ENCODE data around the gene CHIT1.

DNA sequence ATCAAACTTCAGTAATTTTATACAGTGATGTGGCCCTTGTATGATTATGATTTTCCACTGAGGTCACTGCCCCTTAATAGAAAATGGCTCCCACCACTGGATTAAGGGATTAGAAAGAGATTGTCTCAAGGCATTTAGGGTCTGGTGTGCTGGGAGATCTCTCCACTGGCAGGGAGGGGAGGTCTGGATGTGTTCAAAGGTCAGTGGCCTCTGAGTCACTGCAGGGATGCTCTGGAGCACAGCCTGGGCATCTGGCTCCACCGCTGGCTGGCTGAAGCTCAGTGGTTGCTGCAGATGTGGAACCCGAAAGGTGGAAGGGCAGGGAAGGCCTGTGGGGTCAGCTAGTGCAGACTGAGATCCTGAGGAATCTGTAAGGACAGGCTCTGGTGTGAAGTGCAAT lies 24.7 kb downstream of the CHIT1 start:
- TF ChIP-seq POLR2A (IDR thresholded peaks at IDR 0.05; ENCODE audit: extremely low read depth, insufficient read length) = no peak
- TF ChIP-seq CTCF (IDR thresholded peaks at IDR 0.05; ENCODE audit: low read depth, low read length) = no peak
- TF ChIP-seq MYC (IDR thresholded peaks at IDR 0.05; ENCODE audit: low read depth, low read length) = no peak
